MCF 10A (cell line): ENCODE data around the gene OR8A1. TPM values are rescaled to one million over a fixed set of nuclear protein-coding genes. Genes with fewer than 3 reads are reported as not detected.

ENCODE experiments used
- BruUV-seq: library from RNA; stranded (reverse); fragments of 400-500 nt; replicated peaks from 2 replicates; lab custom pipeline; 2021; lab: Mats Ljungman, UMichigan
- CTCF ChIA-PET: fragments of 300-600 bp; sonication (Branson Sonifier 250); formaldehyde crosslinking; extraction: SDS; loops from one replicate; lab custom pipeline; 2021; ENCODE audit warnings: antibody characterized with exemption, inconsistent platforms; lab: Yijun Ruan, JAX
- POLR2A ChIA-PET: fragments of 300-600, 350-650 bp; sonication (Branson Sonifier 250); formaldehyde crosslinking; extraction: SDS; loops from one replicate; lab custom pipeline; 2020; ENCODE audit warnings: antibody characterized with exemption, inconsistent platforms; lab: Yijun Ruan, JAX
- DNase-seq: peaks from one replicate; pipeline ENCODE4 v3.0.0-alpha.2; 2018; ENCODE audit not compliant: unreplicated experiment
- H3K27ac Mint-ChIP-seq: one replicate; pipeline ENCODE4 v1.8.0; 2022; ENCODE audit warnings: mild to moderate bottlenecking, low read depth, mixed read lengths; ENCODE audit not compliant: unreplicated experiment
- H3K27me3 Mint-ChIP-seq: one replicate; pipeline ENCODE4 v1.8.0; 2022; ENCODE audit warnings: mixed read lengths; ENCODE audit not compliant: insufficient read depth, unreplicated experiment
- H3K36me3 Mint-ChIP-seq: one replicate; pipeline ENCODE4 v1.8.0; 2022; ENCODE audit warnings: mild to moderate bottlenecking, moderate library complexity, mixed read lengths; ENCODE audit not compliant: insufficient read depth, unreplicated experiment
- H3K4me1 Mint-ChIP-seq: one replicate; pipeline ENCODE4 v1.8.0; 2022; ENCODE audit warnings: mixed read lengths; ENCODE audit not compliant: insufficient read depth, unreplicated experiment
- H3K4me3 Mint-ChIP-seq: one replicate; pipeline ENCODE4 v1.8.0; 2022; ENCODE audit warnings: mild to moderate bottlenecking, moderate library complexity, mixed read lengths; ENCODE audit not compliant: unreplicated experiment
- H3K9me3 Mint-ChIP-seq: one replicate; pipeline ENCODE4 v1.8.0; 2022; ENCODE audit warnings: mixed read lengths; ENCODE audit not compliant: unreplicated experiment
- CTCF ChIP-seq: fragments of 200-600 bp; IDR thresholded peaks from one replicate; pipeline ENCODE4 v1.8.0; 2022; ENCODE audit warnings: antibody characterized with exemption, mild to moderate bottlenecking; ENCODE audit not compliant: unreplicated experiment
- intact Hi-C: fragments of 100-400 bp; cut with micrococcal nuclease; formaldehyde crosslinking; loops from 2 replicates; pipeline ENCODE4 v1.14.1; 2022
- total RNA-seq: library from RNA; stranded (reverse); gene quantifications from 2 replicates; pipeline ENCODE4 v1.2.3, GENCODE V29; 2022

Gene OR8A1
- total RNA-seq, 1 experiment from 2014 or later = not detected

- DNase-seq = no peak
- intact Hi-C loops = loop anchor here (10.0 kb wide), 1 partner anchor 517 kb away; no protein-coding TSS in a partner anchor
Observed at GRCh38 chr11:124581817-124582216, 12.0 kb downstream of the OR8A1 start.

GRCh38 chr11:124582565-124582964 is 12.8 kb downstream of the OR8A1 start:
- Mint-ChIP-seq H3K4me1 (no peaks in the 10 kb centered on the region), H3K9me3 (no peaks in the 10 kb centered on the region), H3K4me3 (no peak overlapping the region), H3K27me3 (peaks cover 73% of the 10 kb centered on the region), H3K36me3 (no peaks in the 10 kb centered on the region), H3K27ac (no peak overlapping the region)
- ChIA-PET POLR2A (no interaction called here), CTCF (interaction anchor here (0.6 to 6.2 kb wide), 4 partner anchors 168 to 1550 kb away, joined by 3 to 87 read pairs (median 4); no protein-coding TSS in a partner anchor)
- BruUV-seq = no TSS peak
- TF ChIP-seq CTCF = no peak
- DNase-seq = no peak
- intact Hi-C loops = loop anchor here (10.0 kb wide), 1 partner anchor 518 kb away; no protein-coding TSS in a partner anchor

More at GRCh38 chr11:124581817-124582216, 12.0 kb downstream of the OR8A1 start:
- no TSS peak for BruUV-seq
- Mint-ChIP-seq H3K27me3 (peaks cover 73% of the 10 kb centered on the region), H3K4me1 (no peaks in the 10 kb centered on the region), H3K9me3 (no peaks in the 10 kb centered on the region), H3K36me3 (no peaks in the 10 kb centered on the region), H3K27ac (no peak overlapping the region), H3K4me3 (no peak overlapping the region)
- ChIA-PET CTCF (interaction anchor here (6.2 kb wide), 1 partner anchor 167 kb away, joined by 87 read pairs; no protein-coding TSS in a partner anchor), POLR2A (no interaction called here)
- no peak for TF ChIP-seq CTCF

DNA sequence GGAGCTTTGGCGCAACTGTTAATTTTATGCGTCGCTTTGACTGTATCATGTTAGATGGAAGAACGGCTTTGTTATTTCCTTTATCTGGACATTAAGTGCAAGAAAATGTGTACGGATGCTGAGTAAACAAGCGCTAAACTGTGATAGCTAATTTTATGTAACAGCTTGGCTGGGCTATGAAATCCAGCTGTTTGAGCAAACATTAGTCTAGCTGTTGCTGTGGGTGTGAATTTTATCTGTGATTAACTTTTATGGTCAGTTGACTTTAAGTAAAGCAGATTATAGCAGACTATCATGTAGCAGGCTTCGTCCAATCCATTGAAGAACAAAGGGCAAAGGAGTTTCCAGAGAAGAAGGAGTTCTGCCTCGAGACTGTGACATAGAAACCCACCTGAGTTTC is 14.0 kb downstream of the OR8A1 start:
- Mint-ChIP-seq H3K36me3 (no peaks in the 10 kb centered on the region), H3K27ac (no peak overlapping the region), H3K4me3 (no peak overlapping the region), H3K4me1 (no peaks in the 10 kb centered on the region), H3K9me3 (no peaks in the 10 kb centered on the region), H3K27me3 (peaks cover 70% of the 10 kb centered on the region)
- POLR2A ChIA-PET = no interaction called here
- intact Hi-C loops = loop anchor here (10.0 kb wide), 1 partner anchor 519 kb away; no protein-coding TSS in a partner anchor
- no peak for TF ChIP-seq CTCF
- DNase-seq = no peak
- BruUV-seq = no TSS peak
- CTCF ChIA-PET = interaction anchor here (0.5 to 6.2 kb wide), 6 partner anchors 11 to 182 kb away, joined by 3 to 87 read pairs (median 4); no protein-coding TSS in a partner anchor

DNA sequence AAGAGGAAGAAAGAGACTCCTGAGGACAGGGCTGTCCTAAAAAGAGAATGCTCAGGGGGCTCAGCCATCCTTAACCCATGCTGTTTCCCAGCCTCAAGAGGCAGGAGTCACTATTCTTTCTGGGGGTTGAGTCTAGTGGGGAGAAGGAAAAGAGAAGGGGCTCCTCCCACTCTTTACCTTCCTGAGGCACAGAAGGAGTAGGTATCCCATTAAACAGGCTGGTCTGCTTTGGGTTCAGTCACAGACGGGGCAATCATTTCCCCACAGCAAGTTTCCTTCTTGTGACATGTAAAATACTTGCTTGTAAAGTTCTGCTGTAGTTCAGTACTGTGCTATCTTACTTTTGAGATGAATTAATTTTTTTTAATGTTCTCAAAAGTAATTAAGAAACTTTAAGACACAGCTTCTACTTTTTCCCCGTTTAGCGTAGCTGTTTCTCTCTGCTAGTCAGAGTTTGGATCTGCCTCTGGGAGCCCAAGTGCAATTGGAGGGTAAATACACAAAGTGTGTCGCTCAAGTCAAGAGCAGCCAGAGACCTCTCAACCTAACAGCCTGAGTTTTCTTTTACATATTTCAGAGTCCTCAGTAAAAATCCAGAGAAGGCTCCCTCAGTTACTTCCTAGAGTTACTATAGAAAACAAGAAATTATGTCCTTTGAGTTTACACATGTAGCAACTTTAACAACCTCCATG is 15.0 kb downstream of the OR8A1 start:
- intact Hi-C loops = loop anchor here (10.0 kb wide), 1 partner anchor 520 kb away; no protein-coding TSS in a partner anchor
- peaks cover 76% of the 10 kb centered on the region for H3K27me3 Mint-ChIP-seq
- no TSS peak for BruUV-seq
- ChIA-PET CTCF (interaction anchor here (0.6 to 6.2 kb wide), 20 partner anchors 8 to 1620 kb away, joined by 3 to 87 read pairs (median 5); partner anchors contain the start of gene OR8B4), POLR2A (no interaction called here)
- H3K9me3 Mint-ChIP-seq = no peaks in the 10 kb centered on the region
- H3K36me3 Mint-ChIP-seq = no peaks in the 10 kb centered on the region
- H3K4me1 Mint-ChIP-seq = no peaks in the 10 kb centered on the region
- no peak for TF ChIP-seq CTCF
- no peak for DNase-seq
- no peak overlapping the region for H3K27ac Mint-ChIP-seq
- no peak overlapping the region for H3K4me3 Mint-ChIP-seq
